Astrocyte of the spinal cord (primary cell): ENCODE results near the gene CLIP1.

Source experiments
- DNase-seq: peaks from one replicate; pipeline ENCODE4 v3.0.0; 2011; ENCODE audit warnings: low read depth, low spot score
- H3K4me3 ChIP-seq: 2 replicates; pipeline ENCODE4 v1.5.1; 2011; ENCODE audit warnings: low read depth, mild to moderate bottlenecking, low read length, moderate library complexity
- in situ Hi-C: cut with HindIII; loops from 2 replicates; pipeline ENCODE4 v1.10.0; 2017; ENCODE audit warnings: low sequenced_read_pairs
- TF ChIP-seq, protein P1 (sequence below): IDR thresholded peaks from 2 replicates; pipeline ENCODE4 v1.5.1; 2012; ENCODE audit warnings: low read depth, mild to moderate bottlenecking, low read length, inconsistent platforms

Gene CLIP1

GRCh38 chr12:122393817-122394216 is 28.7 kb downstream of the CLIP1 start:
- H3K4me3 ChIP-seq, result no peak overlapping the region
- TF ChIP-seq, protein P1, sequence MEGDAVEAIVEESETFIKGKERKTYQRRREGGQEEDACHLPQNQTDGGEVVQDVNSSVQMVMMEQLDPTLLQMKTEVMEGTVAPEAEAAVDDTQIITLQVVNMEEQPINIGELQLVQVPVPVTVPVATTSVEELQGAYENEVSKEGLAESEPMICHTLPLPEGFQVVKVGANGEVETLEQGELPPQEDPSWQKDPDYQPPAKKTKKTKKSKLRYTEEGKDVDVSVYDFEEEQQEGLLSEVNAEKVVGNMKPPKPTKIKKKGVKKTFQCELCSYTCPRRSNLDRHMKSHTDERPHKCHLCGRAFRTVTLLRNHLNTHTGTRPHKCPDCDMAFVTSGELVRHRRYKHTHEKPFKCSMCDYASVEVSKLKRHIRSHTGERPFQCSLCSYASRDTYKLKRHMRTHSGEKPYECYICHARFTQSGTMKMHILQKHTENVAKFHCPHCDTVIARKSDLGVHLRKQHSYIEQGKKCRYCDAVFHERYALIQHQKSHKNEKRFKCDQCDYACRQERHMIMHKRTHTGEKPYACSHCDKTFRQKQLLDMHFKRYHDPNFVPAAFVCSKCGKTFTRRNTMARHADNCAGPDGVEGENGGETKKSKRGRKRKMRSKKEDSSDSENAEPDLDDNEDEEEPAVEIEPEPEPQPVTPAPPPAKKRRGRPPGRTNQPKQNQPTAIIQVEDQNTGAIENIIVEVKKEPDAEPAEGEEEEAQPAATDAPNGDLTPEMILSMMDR, result no peak
- no peak for DNase-seq
- in situ Hi-C loops, result no loop called here

DNA sequence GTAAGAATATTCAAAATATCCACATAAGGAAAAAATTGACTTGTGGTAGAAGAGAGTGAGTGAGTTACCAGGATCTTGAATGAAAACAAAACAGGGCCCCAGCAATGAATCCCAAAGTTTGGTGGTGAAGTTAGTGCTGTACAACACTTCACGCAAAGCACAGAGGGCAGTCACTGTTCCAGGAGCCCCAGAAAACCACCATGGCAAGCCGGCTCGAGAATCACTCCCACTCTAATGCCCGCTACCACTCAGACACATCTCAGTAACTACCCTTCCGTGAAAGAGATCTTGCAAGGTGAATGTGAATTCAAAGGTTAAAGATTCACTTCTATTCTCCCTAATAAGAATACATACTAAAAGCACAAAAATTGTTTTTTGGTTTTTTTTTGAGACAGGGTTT is 30.1 kb downstream of the CLIP1 start:
- in situ Hi-C loops, result no loop called here
- TF ChIP-seq, protein P1, result no peak
- H3K4me3 ChIP-seq, result no peak overlapping the region
- no peak for DNase-seq

GRCh38 chr12:122389677-122390076 is 32.8 kb downstream of the CLIP1 start:
- TF ChIP-seq, protein P1, result no peak
- H3K4me3 ChIP-seq, result no peak overlapping the region
- DNase-seq, result no peak
- in situ Hi-C loops, result no loop called here

GRCh38 chr12:122387887-122388286 is 34.6 kb downstream of the CLIP1 start:
- TF ChIP-seq, protein P1, result no peak
- DNase-seq, result no peak
- in situ Hi-C loops, result no loop called here
- no peak overlapping the region for H3K4me3 ChIP-seq

DNA sequence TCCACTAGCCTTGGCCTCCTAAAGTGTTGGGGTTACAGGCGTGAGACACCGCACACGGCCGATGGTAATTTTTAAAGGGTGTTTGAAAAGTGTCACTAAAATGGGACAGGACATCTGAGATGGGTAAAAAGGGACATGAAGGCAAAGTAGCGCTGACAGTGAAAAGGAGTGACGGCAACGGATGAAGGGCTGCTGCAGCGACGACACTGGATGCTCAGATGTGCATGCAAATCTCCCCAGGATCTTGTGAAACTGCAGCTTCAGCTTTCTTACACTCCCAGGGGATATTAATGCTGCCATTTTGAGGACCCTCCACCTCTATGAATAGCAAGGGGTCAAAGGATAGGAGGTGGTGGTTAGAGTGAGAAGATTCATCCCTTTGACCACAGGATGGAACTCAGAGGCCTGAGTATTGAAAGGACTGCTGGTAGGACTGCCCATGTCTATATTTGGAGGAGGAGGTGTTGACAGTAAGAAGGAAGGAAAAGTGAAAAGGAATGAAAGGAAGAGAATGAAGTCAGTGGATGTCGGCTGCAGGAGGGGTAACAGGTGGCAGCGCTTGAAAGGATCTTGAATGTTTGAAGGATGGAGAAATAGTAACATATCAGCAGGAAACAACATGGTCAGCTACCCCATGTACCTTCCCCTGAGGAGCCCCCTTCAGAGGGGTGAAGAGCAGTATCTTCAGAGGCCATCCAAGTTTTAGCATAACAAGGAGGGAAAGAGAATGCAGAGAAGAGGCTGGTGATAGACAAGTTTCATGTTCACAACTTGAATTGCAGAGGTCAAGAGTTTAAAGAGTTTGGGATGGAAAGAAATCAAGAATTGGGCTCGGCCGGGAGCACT is 37.1 kb downstream of the CLIP1 start:
- TF ChIP-seq, protein P1, result no peak
- DNase-seq, result no peak
- in situ Hi-C loops, result no loop called here
- H3K4me3 ChIP-seq, result no peak overlapping the region

- TF ChIP-seq, protein P1, result no peak
- in situ Hi-C loops, result no loop called here
- no peak for DNase-seq
- no peak overlapping the region for H3K4me3 ChIP-seq
Observed at GRCh38 chr12:122382919-122383350, 39.5 kb downstream of the CLIP1 start.
